Keratinocyte (primary cell): ENCODE measurements around the gene NIM1K. TPM values are rescaled to one million over a fixed set of nuclear protein-coding genes. Genes with fewer than 3 reads are reported as not detected.
A peak's percentile ranks its signal among the peaks of the same experiment; 100 is the strongest.

Source experiments
- DNase-seq: peaks from one replicate; pipeline ENCODE4 v3.0.0-alpha.2; 2011; ENCODE audit warnings: low read depth, missing footprints, low spot score
- FAIRE-seq: peaks from 2 replicates; lab custom pipeline; 2011; peaks lifted over from hg19 to GRCh38; lab: Jason Lieb, UNC
- H2AFZ ChIP-seq: 2 replicates; pipeline ENCODE4 v1.6.0; 2012; ENCODE audit warnings: low read length, control low read depth, inconsistent platforms; ENCODE audit not compliant: control insufficient read depth
- H3K27ac ChIP-seq: 2 replicates; pipeline ENCODE4 v1.5.1; 2011; ENCODE audit warnings: low read length; ENCODE audit not compliant: control insufficient read depth, insufficient read depth
- H3K27me3 ChIP-seq: 3 replicates; pipeline ENCODE4 v1.6.0; 2011; ENCODE audit warnings: low read length; ENCODE audit not compliant: control insufficient read depth, insufficient read depth; ENCODE audit errors: extremely low read depth
- H3K36me3 ChIP-seq, 2 experiments: 2 replicates in 1 of 2; 3 replicates in 1 of 2; pipeline ENCODE4 v1.5.1; 2011; ENCODE audit warnings: low read length in 2 of 2, mild to moderate bottlenecking in 1 of 2; ENCODE audit not compliant: control insufficient read depth in 2 of 2, insufficient read depth in 2 of 2; ENCODE audit errors: extremely low read depth in 1 of 2
- H3K4me1 ChIP-seq: 3 replicates; pipeline ENCODE4 v1.5.1; 2011; ENCODE audit warnings: low read length; ENCODE audit not compliant: control insufficient read depth, insufficient read depth; ENCODE audit errors: extremely low read depth
- H3K4me2 ChIP-seq: 3 replicates; pipeline ENCODE4 v1.6.0; 2011; ENCODE audit warnings: low read depth, low read length; ENCODE audit not compliant: control insufficient read depth, insufficient read depth; ENCODE audit errors: extremely low read depth
- H3K4me3 ChIP-seq, 3 experiments: fragments of 200-600 bp in 1 of 3; sonication (generic) in 1 of 3; 2 replicates in 2 of 3; 3 replicates in 1 of 3; pipeline ENCODE4 v1.5.1; 2011 to 2016; ENCODE audit warnings: low read length in 3 of 3, mild to moderate bottlenecking in 3 of 3, control low read depth in 2 of 3, inconsistent platforms in 1 of 3, low read depth in 1 of 3, mixed read lengths in 1 of 3, mixed run types in 1 of 3, moderate library complexity in 1 of 3; ENCODE audit not compliant: control insufficient read depth in 2 of 3, insufficient read depth in 2 of 3; ENCODE audit errors: extremely low read depth in 1 of 3
- H3K79me2 ChIP-seq: 2 replicates; pipeline ENCODE4 v1.6.0; 2012; ENCODE audit warnings: low read length; ENCODE audit not compliant: control insufficient read depth, insufficient read depth
- H3K9ac ChIP-seq: 3 replicates; pipeline ENCODE4 v1.6.0; 2011; ENCODE audit warnings: low read length; ENCODE audit not compliant: control insufficient read depth, insufficient read depth; ENCODE audit errors: extremely low read depth
- H3K9me1 ChIP-seq: 3 replicates; pipeline ENCODE4 v1.6.0; 2011; ENCODE audit warnings: low read length; ENCODE audit not compliant: control insufficient read depth, insufficient read depth; ENCODE audit errors: extremely low read depth
- H3K9me3 ChIP-seq: 2 replicates; pipeline ENCODE4 v1.5.1; 2012; ENCODE audit warnings: low read depth, low read length; ENCODE audit not compliant: control insufficient read depth
- H4K20me1 ChIP-seq: 3 replicates; pipeline ENCODE4 v1.6.0; 2011; ENCODE audit warnings: low read length; ENCODE audit not compliant: control insufficient read depth, insufficient read depth; ENCODE audit errors: extremely low read depth
- EZH2 ChIP-seq: IDR thresholded peaks from one replicate; pipeline ENCODE4 v1.6.1; 2012; ENCODE audit warnings: inconsistent platforms, mild to moderate bottlenecking, low read length, moderate library complexity
- dilution Hi-C: fragments of 300-500 bp; cut with MboI; formaldehyde crosslinking; loops from one replicate; pipeline ENCODE4 v1.7.0; 2020; ENCODE audit warnings: low sequenced_read_pairs; ENCODE audit not compliant: extremely low pct_ligation_motif_present
- polyA plus RNA-seq, 5 experiments: library from polyadenylated mRNA; depleted of rRNA in 3 of 5; stranded (reverse) in 3 of 5; stranded (forward) in 1 of 5; unstranded in 1 of 5; fragments of >200 nt; gene quantifications; 1 replicate in 1 of 5; 2 replicates in 3 of 5; 3 replicates in 1 of 5; pipeline versions ENCODE4 v1.2.1 to v1.2.3, GENCODE V29; 2011 to 2012; ENCODE audit warnings: missing spikeins in 2 of 5, low read depth in 1 of 5, low replicate concordance in 1 of 5
- TF ChIP-seq, protein P1 (sequence below), 3 experiments: IDR thresholded peaks in 1 of 3; conservative IDR thresholded peaks in 1 of 3; optimal IDR thresholded peaks in 1 of 3; 2 replicates in 2 of 3; 3 replicates in 1 of 3; pipeline versions ENCODE3 to v1.5.1; 2011; ENCODE audit warnings: low read length in 3 of 3, mild to moderate bottlenecking in 3 of 3, moderate library complexity in 2 of 3, control low read depth in 1 of 3, inconsistent platforms in 1 of 3; ENCODE audit not compliant: insufficient read depth in 2 of 3; ENCODE audit errors: extremely low read depth in 1 of 3

NIM1K gene
- polyA plus RNA-seq, 1 donor (not counting 4 experiments of a cell fraction or from before 2014, with no cell fraction given) = 0.07 TPM

DNA sequence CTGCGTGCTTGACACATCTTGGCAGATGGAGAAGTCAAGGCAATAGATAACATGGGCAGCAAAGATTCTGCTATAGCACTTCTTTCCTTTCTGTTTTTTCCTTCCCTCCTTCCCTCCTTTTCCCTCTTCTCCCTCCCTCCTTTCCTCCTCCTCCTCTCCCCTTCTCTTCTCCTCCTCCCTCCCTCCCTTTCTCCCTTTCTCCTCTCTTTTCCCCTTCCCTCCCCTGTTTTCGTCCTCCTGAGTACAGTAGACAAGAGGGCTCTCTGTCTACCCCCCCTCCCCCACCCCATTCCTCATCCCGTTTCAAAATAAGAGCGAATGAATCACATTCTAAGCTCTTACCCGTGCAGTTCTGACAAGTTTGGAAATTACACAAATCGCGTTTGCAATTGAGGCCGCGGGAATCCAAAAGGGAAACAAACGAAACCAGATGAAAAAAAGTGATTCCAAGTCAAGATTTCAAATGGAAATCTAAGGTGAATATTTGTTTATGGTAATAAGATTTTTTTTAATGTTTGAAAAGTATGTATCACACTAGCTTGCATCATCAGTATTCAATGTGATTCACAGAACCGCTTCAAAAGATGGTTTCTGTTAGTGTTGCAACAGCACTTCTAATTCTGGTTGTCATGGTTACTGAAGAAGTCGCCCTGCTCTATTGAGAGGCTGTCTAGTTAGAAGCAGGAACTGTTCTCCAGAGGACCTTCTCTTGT lies 1.3 kb downstream of the NIM1K start:
- H3K27ac ChIP-seq = peak overlapping the region; percentile 77
- FAIRE-seq (no peak), DNase-seq (peak; percentile 56)
- peak overlapping the region; percentile 91 for H3K4me2 ChIP-seq
- dilution Hi-C loops = no loop called here
- H3K4me1 ChIP-seq = peaks cover 16% of the 10 kb centered on the region
- H3K27me3 ChIP-seq = peaks cover 15% of the 10 kb centered on the region
- H3K79me2 ChIP-seq = no peaks in the 10 kb centered on the region
- H3K4me3 ChIP-seq = peak overlapping the region; percentile 30 to 65 (median 43)
- H3K9ac ChIP-seq = peak overlapping the region; percentile 61
- H4K20me1 ChIP-seq = no peaks in the 10 kb centered on the region
- H3K36me3 ChIP-seq = no peaks in the 10 kb centered on the region
- no peak for TF ChIP-seq EZH2
- TF ChIP-seq, protein P1, sequence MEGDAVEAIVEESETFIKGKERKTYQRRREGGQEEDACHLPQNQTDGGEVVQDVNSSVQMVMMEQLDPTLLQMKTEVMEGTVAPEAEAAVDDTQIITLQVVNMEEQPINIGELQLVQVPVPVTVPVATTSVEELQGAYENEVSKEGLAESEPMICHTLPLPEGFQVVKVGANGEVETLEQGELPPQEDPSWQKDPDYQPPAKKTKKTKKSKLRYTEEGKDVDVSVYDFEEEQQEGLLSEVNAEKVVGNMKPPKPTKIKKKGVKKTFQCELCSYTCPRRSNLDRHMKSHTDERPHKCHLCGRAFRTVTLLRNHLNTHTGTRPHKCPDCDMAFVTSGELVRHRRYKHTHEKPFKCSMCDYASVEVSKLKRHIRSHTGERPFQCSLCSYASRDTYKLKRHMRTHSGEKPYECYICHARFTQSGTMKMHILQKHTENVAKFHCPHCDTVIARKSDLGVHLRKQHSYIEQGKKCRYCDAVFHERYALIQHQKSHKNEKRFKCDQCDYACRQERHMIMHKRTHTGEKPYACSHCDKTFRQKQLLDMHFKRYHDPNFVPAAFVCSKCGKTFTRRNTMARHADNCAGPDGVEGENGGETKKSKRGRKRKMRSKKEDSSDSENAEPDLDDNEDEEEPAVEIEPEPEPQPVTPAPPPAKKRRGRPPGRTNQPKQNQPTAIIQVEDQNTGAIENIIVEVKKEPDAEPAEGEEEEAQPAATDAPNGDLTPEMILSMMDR (optimal IDR thresholded peaks at IDR 0.05 in 1 of 3, IDR thresholded peaks at IDR 0.05 in 1 of 3, conservative IDR thresholded peaks at IDR 0.05 in 1 of 3; ENCODE audit: extremely low read depth in 1 of 3, insufficient read depth in 2 of 3, low read length in 3 of 3) = no peak
- H3K9me3 ChIP-seq = no peaks in the 10 kb centered on the region
- H2AFZ ChIP-seq = peak overlapping the region; percentile 52
- H3K9me1 ChIP-seq = no peaks in the 10 kb centered on the region

- no peaks in the 10 kb centered on the region for H3K9me1 ChIP-seq
- dilution Hi-C loops = no loop called here
- peak overlapping the region in 2 of 3 experiments; percentile 43 to 65 for H3K4me3 ChIP-seq
- H2AFZ ChIP-seq = no peak overlapping the region
- no peaks in the 10 kb centered on the region for H3K9me3 ChIP-seq
- H3K27ac ChIP-seq = peak overlapping the region; percentile 77
- no peaks in the 10 kb centered on the region for H3K79me2 ChIP-seq
- H3K4me2 ChIP-seq = peak overlapping the region; percentile 91
- H3K4me1 ChIP-seq = peaks cover 16% of the 10 kb centered on the region
- H4K20me1 ChIP-seq = no peaks in the 10 kb centered on the region
- DNase-seq (no peak), FAIRE-seq (no peak)
- TF ChIP-seq EZH2 = no peak
- TF ChIP-seq, protein P1 (optimal IDR thresholded peaks at IDR 0.05 in 1 of 3, IDR thresholded peaks at IDR 0.05 in 1 of 3, conservative IDR thresholded peaks at IDR 0.05 in 1 of 3; ENCODE audit: extremely low read depth in 1 of 3, insufficient read depth in 2 of 3, low read length in 3 of 3) = no peak
- peak overlapping the region; percentile 61 for H3K9ac ChIP-seq
- H3K36me3 ChIP-seq = no peaks in the 10 kb centered on the region
- H3K27me3 ChIP-seq = peaks cover 15% of the 10 kb centered on the region
Measured at GRCh38 chr5:43193894-43194265, 1.9 kb downstream of the NIM1K start.
